Smooth muscle cell of the coronary artery (primary cell): ENCODE results near the gene RNF103. TPM values are rescaled to one million over a fixed set of nuclear protein-coding genes. Genes with fewer than 3 reads are reported as not detected.

Experiments
- total RNA-seq: library from RNA; depleted of rRNA; stranded (reverse); fragments of >200 nt; gene quantifications from 2 replicates; pipeline ENCODE4 v1.2.3, GENCODE V29; 2014; ENCODE audit warnings: low replicate concordance

The RNF103 gene
- total RNA-seq = 8.4 and 11.0 TPM in 2 replicates

GRCh38 chr2:86623494-86624266 lies at the start of gene RNF103:
Gene RNF103, minus strand, starts transcription at chr2:86623865. Its CDS starts 979 bp downstream, at chr2:86622886.

DNA sequence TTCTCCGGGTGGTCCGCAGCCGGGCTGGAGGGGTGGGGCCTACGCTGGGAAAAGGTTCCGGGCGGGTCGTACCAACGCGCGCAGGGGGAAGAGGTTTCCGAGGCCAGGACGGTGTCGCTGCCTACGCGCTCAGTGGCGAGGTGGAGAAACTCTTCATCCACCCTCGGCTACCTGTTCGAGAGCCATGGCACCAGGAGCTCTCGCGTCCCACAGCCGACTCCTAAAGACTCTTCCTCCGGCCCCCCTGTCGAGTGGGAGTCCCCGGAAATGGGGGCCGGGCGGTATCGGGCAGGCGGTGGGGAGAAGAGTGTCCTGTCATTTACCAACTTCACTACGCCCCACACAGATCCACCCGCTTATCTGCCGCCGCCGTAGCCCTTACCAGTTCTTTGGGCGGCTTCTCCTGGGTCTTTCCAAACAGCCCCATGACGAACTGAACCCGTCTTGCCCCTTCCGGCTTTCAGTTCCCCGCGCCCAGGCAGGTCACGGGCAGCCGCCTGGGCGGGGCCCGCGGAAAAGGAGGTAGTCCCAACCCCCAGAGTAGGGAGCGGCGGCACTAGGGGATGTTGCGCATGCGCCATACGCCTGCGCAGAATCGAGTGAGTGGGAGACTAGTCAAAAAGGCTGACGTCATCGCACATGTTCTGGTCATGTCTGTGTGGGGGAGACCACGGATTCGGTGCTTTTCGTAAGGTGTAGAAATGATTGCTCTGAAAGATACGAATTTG lies 60.6 kb downstream of the RNF103 start, which contains the start of gene CHMP3:
CHMP3 (minus strand) TSS at position 522 of the 728 bp plus-strand sequence; CDS start at position 427, 95 bp downstream.

Other genes starting within 250 kb of the RNF103 start
- gene KDM3A, start 182.5 kb downstream of the RNF103 start, total RNA-seq = 23.2 and 24.2 TPM in 2 replicates
- gene CHMP3, start 60.4 kb downstream of the RNF103 start, total RNA-seq = 83.5 and 126 TPM in 2 replicates
- 14.7 and 17.4 TPM in 2 replicates for gene RMND5A, start 96.4 kb upstream of the RNF103 start, total RNA-seq
- gene CD8A, start 167.0 kb upstream of the RNF103 start, total RNA-seq = not detected in 2 replicates
- gene CD8B, start 238.0 kb upstream of the RNF103 start, total RNA-seq = not detected in 2 replicates